H1 (cell line): ENCODE measurements around the gene NMT2. TPM values are rescaled to one million over a fixed set of nuclear protein-coding genes. Genes with fewer than 3 reads are reported as not detected.

Experiments used
- CTCF ChIP-seq, 3 experiments: IDR thresholded peaks; 1 replicate in 2 of 3; 2 replicates in 1 of 3; pipeline versions ENCODE4 v1.5.1 to v1.6.1; 2011; ENCODE audit warnings: low read length in 3 of 3, mild to moderate bottlenecking in 3 of 3, inconsistent platforms in 2 of 3, low read depth in 1 of 3, moderate library complexity in 1 of 3; ENCODE audit not compliant: insufficient read depth in 1 of 3; ENCODE audit errors: control extremely low read depth in 1 of 3
- EP300 ChIP-seq, 2 experiments: IDR thresholded peaks; 1 replicate in 1 of 2; 2 replicates in 1 of 2; pipeline ENCODE4 v1.6.1; 2011 to 2012; ENCODE audit warnings: low read depth in 2 of 2, low read length in 2 of 2, mild to moderate bottlenecking in 2 of 2, borderline replicate concordance in 1 of 2, inconsistent platforms in 1 of 2, moderate library complexity in 1 of 2
- GABPA ChIP-seq: IDR thresholded peaks from 2 replicates; pipeline ENCODE4 v1.6.1; 2011; ENCODE audit warnings: mild to moderate bottlenecking, low read length, moderate library complexity, borderline replicate concordance; ENCODE audit not compliant: insufficient read depth
- JUN ChIP-seq: IDR thresholded peaks from 2 replicates; pipeline ENCODE4 v1.6.1; 2011; ENCODE audit warnings: low read depth, mild to moderate bottlenecking, improper control_type of control experiment, low read length
- PHF8 ChIP-seq: fragments of 200-600 bp; sonication (generic); conservative IDR thresholded peaks from 2 replicates; pipeline ENCODE4 v1.7.1; 2012; ENCODE audit warnings: low read depth, mild to moderate bottlenecking, inconsistent platforms, low read length, moderate library complexity
- SP2 ChIP-seq: IDR thresholded peaks from 2 replicates; pipeline ENCODE4 v1.6.1; 2012; ENCODE audit warnings: mild to moderate bottlenecking, low read length, inconsistent platforms
- TEAD4 ChIP-seq: IDR thresholded peaks from 2 replicates; pipeline ENCODE4 v1.6.1; 2012; ENCODE audit warnings: low read depth, low read length, inconsistent platforms, mixed read lengths
- polyA plus RNA-seq, 7 experiments: library from polyadenylated mRNA; depleted of rRNA in 3 of 7; stranded (reverse) in 5 of 7; unstranded in 2 of 7; fragments of >200 nt in 5 of 7; fragments of 200-250 nt in 2 of 7; gene quantifications; 1 replicate in 5 of 7; 2 replicates in 1 of 7; 4 replicates in 1 of 7; pipeline versions ENCODE4 v1.2.1 to v1.2.3, GENCODE V29; 2011 to 2013; ENCODE audit warnings: missing spikeins in 2 of 7, mixed read lengths in 2 of 7
- total RNA-seq: library from RNA; stranded (reverse); fragmentation: NEBNext Ultra II Directional; extraction: Animal tissue kit (Norgen Biotek cat#: 25700); gene quantifications from 2 replicates; pipeline ENCODE4 v1.2.1, GENCODE V29; 2021
- TF ChIP-seq, protein P1 (sequence below): fragments of 300-600 bp; sonication (generic); IDR thresholded peaks from 2 replicates; pipeline ENCODE4 v1.7.1; 2012; ENCODE audit warnings: low read length, moderate library complexity, mild to moderate bottlenecking, inconsistent platforms; ENCODE audit not compliant: insufficient replicate concordance

The NMT2 gene
- total and polyA plus RNA-seq, 2 of the 8 experiments (the other 6 are each of a cell fraction or from before 2014, with no cell fraction given): 4.4 to 15.4 TPM

DNA sequence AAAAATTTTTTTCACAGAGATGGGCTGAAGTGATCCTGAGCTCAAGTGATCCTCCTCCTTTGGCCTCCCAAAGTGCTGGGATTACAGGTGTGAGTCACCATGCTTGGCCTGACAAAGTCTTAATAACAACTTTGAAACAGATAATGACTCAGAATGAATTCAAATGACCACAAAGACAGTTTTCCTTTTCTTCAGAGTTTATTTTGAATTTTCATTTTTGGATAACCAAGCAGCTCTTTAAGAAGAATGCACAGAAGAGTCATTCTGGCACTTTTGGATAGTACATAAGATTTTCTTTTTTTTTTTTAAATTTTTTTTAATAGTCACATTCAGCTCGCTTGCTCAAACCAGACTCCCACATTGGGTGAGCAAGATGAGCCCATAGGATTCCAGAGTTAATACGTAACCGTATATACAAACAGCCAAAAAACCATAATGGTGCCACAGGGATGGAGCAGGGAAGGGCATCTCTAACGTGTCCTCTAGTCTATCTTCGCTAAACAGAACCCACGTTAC lies 43.0 kb upstream of the NMT2 start (continued):
- TF ChIP-seq, protein P1, sequence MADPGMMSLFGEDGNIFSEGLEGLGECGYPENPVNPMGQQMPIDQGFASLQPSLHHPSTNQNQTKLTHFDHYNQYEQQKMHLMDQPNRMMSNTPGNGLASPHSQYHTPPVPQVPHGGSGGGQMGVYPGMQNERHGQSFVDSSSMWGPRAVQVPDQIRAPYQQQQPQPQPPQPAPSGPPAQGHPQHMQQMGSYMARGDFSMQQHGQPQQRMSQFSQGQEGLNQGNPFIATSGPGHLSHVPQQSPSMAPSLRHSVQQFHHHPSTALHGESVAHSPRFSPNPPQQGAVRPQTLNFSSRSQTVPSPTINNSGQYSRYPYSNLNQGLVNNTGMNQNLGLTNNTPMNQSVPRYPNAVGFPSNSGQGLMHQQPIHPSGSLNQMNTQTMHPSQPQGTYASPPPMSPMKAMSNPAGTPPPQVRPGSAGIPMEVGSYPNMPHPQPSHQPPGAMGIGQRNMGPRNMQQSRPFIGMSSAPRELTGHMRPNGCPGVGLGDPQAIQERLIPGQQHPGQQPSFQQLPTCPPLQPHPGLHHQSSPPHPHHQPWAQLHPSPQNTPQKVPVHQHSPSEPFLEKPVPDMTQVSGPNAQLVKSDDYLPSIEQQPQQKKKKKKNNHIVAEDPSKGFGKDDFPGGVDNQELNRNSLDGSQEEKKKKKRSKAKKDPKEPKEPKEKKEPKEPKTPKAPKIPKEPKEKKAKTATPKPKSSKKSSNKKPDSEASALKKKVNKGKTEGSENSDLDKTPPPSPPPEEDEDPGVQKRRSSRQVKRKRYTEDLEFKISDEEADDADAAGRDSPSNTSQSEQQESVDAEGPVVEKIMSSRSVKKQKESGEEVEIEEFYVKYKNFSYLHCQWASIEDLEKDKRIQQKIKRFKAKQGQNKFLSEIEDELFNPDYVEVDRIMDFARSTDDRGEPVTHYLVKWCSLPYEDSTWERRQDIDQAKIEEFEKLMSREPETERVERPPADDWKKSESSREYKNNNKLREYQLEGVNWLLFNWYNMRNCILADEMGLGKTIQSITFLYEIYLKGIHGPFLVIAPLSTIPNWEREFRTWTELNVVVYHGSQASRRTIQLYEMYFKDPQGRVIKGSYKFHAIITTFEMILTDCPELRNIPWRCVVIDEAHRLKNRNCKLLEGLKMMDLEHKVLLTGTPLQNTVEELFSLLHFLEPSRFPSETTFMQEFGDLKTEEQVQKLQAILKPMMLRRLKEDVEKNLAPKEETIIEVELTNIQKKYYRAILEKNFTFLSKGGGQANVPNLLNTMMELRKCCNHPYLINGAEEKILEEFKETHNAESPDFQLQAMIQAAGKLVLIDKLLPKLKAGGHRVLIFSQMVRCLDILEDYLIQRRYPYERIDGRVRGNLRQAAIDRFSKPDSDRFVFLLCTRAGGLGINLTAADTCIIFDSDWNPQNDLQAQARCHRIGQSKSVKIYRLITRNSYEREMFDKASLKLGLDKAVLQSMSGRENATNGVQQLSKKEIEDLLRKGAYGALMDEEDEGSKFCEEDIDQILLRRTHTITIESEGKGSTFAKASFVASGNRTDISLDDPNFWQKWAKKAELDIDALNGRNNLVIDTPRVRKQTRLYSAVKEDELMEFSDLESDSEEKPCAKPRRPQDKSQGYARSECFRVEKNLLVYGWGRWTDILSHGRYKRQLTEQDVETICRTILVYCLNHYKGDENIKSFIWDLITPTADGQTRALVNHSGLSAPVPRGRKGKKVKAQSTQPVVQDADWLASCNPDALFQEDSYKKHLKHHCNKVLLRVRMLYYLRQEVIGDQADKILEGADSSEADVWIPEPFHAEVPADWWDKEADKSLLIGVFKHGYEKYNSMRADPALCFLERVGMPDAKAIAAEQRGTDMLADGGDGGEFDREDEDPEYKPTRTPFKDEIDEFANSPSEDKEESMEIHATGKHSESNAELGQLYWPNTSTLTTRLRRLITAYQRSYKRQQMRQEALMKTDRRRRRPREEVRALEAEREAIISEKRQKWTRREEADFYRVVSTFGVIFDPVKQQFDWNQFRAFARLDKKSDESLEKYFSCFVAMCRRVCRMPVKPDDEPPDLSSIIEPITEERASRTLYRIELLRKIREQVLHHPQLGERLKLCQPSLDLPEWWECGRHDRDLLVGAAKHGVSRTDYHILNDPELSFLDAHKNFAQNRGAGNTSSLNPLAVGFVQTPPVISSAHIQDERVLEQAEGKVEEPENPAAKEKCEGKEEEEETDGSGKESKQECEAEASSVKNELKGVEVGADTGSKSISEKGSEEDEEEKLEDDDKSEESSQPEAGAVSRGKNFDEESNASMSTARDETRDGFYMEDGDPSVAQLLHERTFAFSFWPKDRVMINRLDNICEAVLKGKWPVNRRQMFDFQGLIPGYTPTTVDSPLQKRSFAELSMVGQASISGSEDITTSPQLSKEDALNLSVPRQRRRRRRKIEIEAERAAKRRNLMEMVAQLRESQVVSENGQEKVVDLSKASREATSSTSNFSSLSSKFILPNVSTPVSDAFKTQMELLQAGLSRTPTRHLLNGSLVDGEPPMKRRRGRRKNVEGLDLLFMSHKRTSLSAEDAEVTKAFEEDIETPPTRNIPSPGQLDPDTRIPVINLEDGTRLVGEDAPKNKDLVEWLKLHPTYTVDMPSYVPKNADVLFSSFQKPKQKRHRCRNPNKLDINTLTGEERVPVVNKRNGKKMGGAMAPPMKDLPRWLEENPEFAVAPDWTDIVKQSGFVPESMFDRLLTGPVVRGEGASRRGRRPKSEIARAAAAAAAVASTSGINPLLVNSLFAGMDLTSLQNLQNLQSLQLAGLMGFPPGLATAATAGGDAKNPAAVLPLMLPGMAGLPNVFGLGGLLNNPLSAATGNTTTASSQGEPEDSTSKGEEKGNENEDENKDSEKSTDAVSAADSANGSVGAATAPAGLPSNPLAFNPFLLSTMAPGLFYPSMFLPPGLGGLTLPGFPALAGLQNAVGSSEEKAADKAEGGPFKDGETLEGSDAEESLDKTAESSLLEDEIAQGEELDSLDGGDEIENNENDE: no peak
- TF ChIP-seq TEAD4 (no peak), CTCF (IDR thresholded peaks at IDR 0.05; ENCODE audit: control extremely low read depth in 1 of 3, insufficient read depth in 1 of 3, low read depth in 1 of 3, low read length in 3 of 3) (no peak), JUN (no peak), PHF8 (no peak), GABPA (no peak), EP300 (IDR thresholded peaks at IDR 0.05; ENCODE audit: borderline replicate concordance in 1 of 2, low read depth in 2 of 2, low read length in 2 of 2) (no peak), SP2 (no peak)
